Naive thymus-derived CD4-positive, alpha-beta T cell (primary cell): ENCODE data around the gene PILRA. TPM values are rescaled to one million over a fixed set of nuclear protein-coding genes. Genes with fewer than 3 reads are reported as not detected.
A peak's percentile ranks its signal among the peaks of the same experiment; 100 is the strongest.
"Not testable (repeated sequence)": the region's sequence is repeated elsewhere in the genome, so short reads cannot be mapped to it uniquely, and the experiment has no call there.

Source experiments
- ATAC-seq: fragments of 150-1000 bp; cut with Tn5 transposase; 2 replicates; pipeline ENCODE4 v1.10.0; 2021; ENCODE audit warnings: mild to moderate bottlenecking, moderate library complexity
- CTCF ChIA-PET: fragments of 350-600 bp; sonication (Branson Sonifier 250); formaldehyde crosslinking; loops from one replicate; lab custom pipeline; 2021; ENCODE audit warnings: antibody characterized with exemption; lab: Charles Lee
- POLR2A ChIA-PET: fragments of 350-600 bp; sonication (Branson Sonifier 250); formaldehyde crosslinking; loops from one replicate; lab custom pipeline; 2021; ENCODE audit warnings: antibody characterized with exemption, inconsistent platforms; lab: Charles Lee
- DNase-seq, 9 donors: peaks; one replicate each; pipeline versions ENCODE4 v3.0.0 to v3.0.0-alpha.2; 2020 to 2022; ENCODE audit warnings: mixed read lengths in 1 of 9
- H3K27ac ChIP-seq: one replicate; pipeline ENCODE4 v1.7.0; 2013; ENCODE audit warnings: mild to moderate bottlenecking, low read depth, low read length, moderate library complexity
- H3K27me3 ChIP-seq, 2 donors: one replicate each; pipeline ENCODE4 v1.7.0; 2013; ENCODE audit warnings: low read length in 2 of 2, mild to moderate bottlenecking in 2 of 2, moderate library complexity in 2 of 2; ENCODE audit not compliant: control insufficient read depth in 2 of 2, insufficient read depth in 2 of 2
- H3K36me3 ChIP-seq, 3 experiments: 1 replicate in 2 of 3; 2 replicates in 1 of 3; pipeline ENCODE4 v1.7.0; 2013; ENCODE audit warnings: low read length in 3 of 3, mild to moderate bottlenecking in 3 of 3, moderate library complexity in 1 of 3; ENCODE audit not compliant: insufficient read depth in 3 of 3, control insufficient read depth in 2 of 3
- H3K4me1 ChIP-seq, 2 donors: one replicate each; pipeline ENCODE4 v1.7.0; 2013; ENCODE audit warnings: low read length in 2 of 2, mild to moderate bottlenecking in 2 of 2, moderate library complexity in 1 of 2; ENCODE audit not compliant: control insufficient read depth in 2 of 2, insufficient read depth in 2 of 2
- H3K4me3 ChIP-seq: 2 replicates; pipeline ENCODE4 v1.7.0; 2013; ENCODE audit warnings: mild to moderate bottlenecking, low read length
- H3K9me3 ChIP-seq, 3 experiments: 1 replicate in 2 of 3; 2 replicates in 1 of 3; pipeline ENCODE4 v1.7.0; 2013; ENCODE audit warnings: low read length in 3 of 3; ENCODE audit not compliant: control insufficient read depth in 2 of 3
- H3K27ac Mint-ChIP-seq, 9 donors: one replicate each; pipeline ENCODE4 v1.8.0; 2020 to 2022; ENCODE audit warnings: mixed read lengths in 9 of 9, mild to moderate bottlenecking in 8 of 9, moderate library complexity in 5 of 9, inconsistent platforms in 2 of 9
- H3K27me3 Mint-ChIP-seq, 5 donors: one replicate each; pipeline ENCODE4 v1.8.0; 2021 to 2022; ENCODE audit warnings: mixed read lengths in 5 of 5, mild to moderate bottlenecking in 1 of 5
- H3K36me3 Mint-ChIP-seq, 5 donors: one replicate each; pipeline ENCODE4 v1.8.0; 2020 to 2022; ENCODE audit warnings: mixed read lengths in 5 of 5, mild to moderate bottlenecking in 3 of 5, inconsistent platforms in 1 of 5
- H3K4me1 Mint-ChIP-seq, 7 donors: one replicate each; pipeline ENCODE4 v1.8.0; 2020 to 2022; ENCODE audit warnings: mixed read lengths in 7 of 7, mild to moderate bottlenecking in 3 of 7, inconsistent platforms in 1 of 7
- H3K4me3 Mint-ChIP-seq, 10 donors: one replicate each; pipeline ENCODE4 v1.8.0; 2020 to 2022; ENCODE audit warnings: mild to moderate bottlenecking in 10 of 10, mixed read lengths in 10 of 10, moderate library complexity in 6 of 10, inconsistent platforms in 2 of 10
- H3K9me3 Mint-ChIP-seq, 11 donors: one replicate each; pipeline ENCODE4 v1.8.0; 2020 to 2022; ENCODE audit warnings: mixed read lengths in 11 of 11, mild to moderate bottlenecking in 4 of 11, inconsistent platforms in 1 of 11, moderate library complexity in 1 of 11
- intact Hi-C, 2 donors: fragments of 100-400 bp; cut with micrococcal nuclease; formaldehyde crosslinking; loops; one replicate each; pipeline ENCODE4 v1.15.1; 2023
- polyA plus RNA-seq, 2 donors: library from polyadenylated mRNA; unstranded; fragments of 300-500 nt; fragmentation: Illumina TruSeq; gene quantifications; one replicate each; pipeline ENCODE4 v1.2.3, GENCODE V29; 2021
- total RNA-seq, 6 experiments: library from RNA in 5 of 6; stranded (reverse) in 5 of 6; gene quantifications; 1 replicate in 5 of 6; 2 replicates in 1 of 6; pipeline ENCODE4 v1.2.3 and lab custom pipeline; 2021 to 2026

The PILRA gene
- total and polyA plus RNA-seq, 7 experiments from 2014 or later: 0.40 to 118 (median 13.4) TPM

DNA sequence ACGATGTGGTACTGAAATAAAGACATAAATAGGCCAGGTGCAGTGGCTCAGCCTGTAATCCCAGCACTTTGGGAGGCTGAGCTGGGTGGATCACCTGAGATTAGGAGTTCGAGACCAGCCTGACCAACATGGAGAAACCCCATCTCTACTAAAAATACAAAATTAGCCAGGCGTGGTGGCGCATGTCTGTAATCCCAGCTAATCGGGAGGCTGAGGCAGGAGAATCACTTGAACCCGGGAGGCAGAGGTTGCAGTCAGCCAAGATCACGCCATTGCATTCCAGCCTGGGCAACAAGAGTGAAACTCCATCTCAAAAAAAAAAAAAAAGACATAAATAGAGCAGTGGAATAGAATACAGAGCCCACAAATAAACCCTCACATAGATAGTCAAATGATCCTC is 9.5 kb upstream of the PILRA start:
- H3K36me3 Mint-ChIP-seq: peaks cover 20 to 53% (median 35%) of the 10 kb centered on the region in 5 donors
- H3K4me3 ChIP-seq, DNase-seq, H3K27me3 ChIP-seq, H3K9me3 ChIP-seq, H3K4me1 ChIP-seq, CTCF ChIA-PET, ATAC-seq, POLR2A ChIA-PET, H3K9me3 Mint-ChIP-seq, H3K4me3 Mint-ChIP-seq, H3K27ac ChIP-seq, H3K27me3 Mint-ChIP-seq: not testable (repeated sequence)
- peaks cover 10 to 31% (median 19%) of the 10 kb centered on the region in 7 donors for H3K4me1 Mint-ChIP-seq
- peak overlapping the region in 3 of 9 donors; percentile 21 to 62 (median 29) for H3K27ac Mint-ChIP-seq
- intact Hi-C loops: loop anchor here in 1 of 2 donors (5.0 kb wide), 1 partner anchor 34 kb away; no protein-coding TSS in a partner anchor
- peaks cover 6 to 44% (median 11%) of the 10 kb centered on the region in 3 experiments for H3K36me3 ChIP-seq

DNA sequence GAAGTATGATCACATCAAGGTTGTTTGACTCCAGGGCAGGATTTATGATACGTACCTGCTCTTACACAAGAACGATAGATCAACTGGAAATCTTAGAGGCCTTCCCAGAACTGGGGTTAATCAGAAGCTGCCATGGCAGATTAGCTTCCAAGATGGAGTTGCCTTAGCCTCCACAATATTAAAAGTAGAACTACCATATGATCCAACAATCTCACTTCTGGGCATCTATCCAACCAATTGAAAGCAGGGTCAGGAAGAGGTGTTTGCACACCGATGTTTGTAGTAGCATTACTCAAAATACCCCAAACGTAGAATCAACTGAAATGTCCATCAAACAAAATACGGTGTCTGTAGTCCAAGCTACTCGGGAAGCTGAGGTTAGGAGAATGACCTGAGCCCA is 8.8 kb upstream of the PILRA start:
- H3K27ac ChIP-seq: no peak overlapping the region
- H3K27me3 Mint-ChIP-seq: no peaks in the 10 kb centered on the region
- POLR2A ChIA-PET: no interaction called here
- H3K4me3 Mint-ChIP-seq: no peak overlapping the region
- intact Hi-C loops: loop anchor here in 1 of 2 donors (5.0 kb wide), 1 partner anchor 33 kb away; no protein-coding TSS in a partner anchor
- DNase-seq: no peak
- no peak overlapping the region for H3K4me3 ChIP-seq
- peaks cover 0 to 2% (median 0%) of the 10 kb centered on the region in 11 donors for H3K9me3 Mint-ChIP-seq
- H3K4me1 ChIP-seq: peaks cover 0 to 8% of the 10 kb centered on the region in 2 donors
- peaks cover 10 to 36% (median 21%) of the 10 kb centered on the region in 7 donors for H3K4me1 Mint-ChIP-seq
- peak overlapping the region in 5 of 9 donors; percentile 10 to 62 (median 29) for H3K27ac Mint-ChIP-seq
- H3K27me3 ChIP-seq: no peaks in the 10 kb centered on the region
- CTCF ChIA-PET: no interaction called here
- H3K36me3 Mint-ChIP-seq: peaks cover 20 to 47% (median 35%) of the 10 kb centered on the region in 5 donors
- no peak for ATAC-seq
- H3K9me3 ChIP-seq: no peaks in the 10 kb centered on the region
- H3K36me3 ChIP-seq: peaks cover 0 to 44% (median 5%) of the 10 kb centered on the region in 3 experiments

DNA sequence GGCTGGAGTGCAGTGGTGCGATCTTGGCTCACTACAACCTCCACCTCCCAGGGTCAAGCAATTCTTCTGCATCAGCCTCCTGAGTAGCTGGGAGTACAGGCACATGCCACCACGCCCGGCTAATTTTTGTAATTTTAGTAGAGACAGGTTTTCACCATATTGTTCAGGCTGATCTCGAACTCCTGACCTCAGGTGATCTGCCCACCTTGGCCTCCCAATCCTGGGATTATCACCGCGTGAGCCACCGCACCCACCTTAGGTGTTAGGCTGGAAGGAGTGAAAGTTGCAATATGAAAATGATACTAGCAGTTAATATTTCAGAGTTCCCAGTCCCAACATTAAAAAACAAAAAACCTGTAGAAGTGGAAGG is 7.3 kb upstream of the PILRA start:
- CTCF ChIA-PET, DNase-seq, H3K4me1 ChIP-seq, H3K27me3 ChIP-seq, H3K27me3 Mint-ChIP-seq, POLR2A ChIA-PET, H3K9me3 ChIP-seq, ATAC-seq, H3K27ac ChIP-seq, H3K4me3 ChIP-seq, H3K9me3 Mint-ChIP-seq: not testable (repeated sequence)
- Mint-ChIP-seq H3K27ac (peak overlapping the region; percentile 46 to 83 (median 72)), H3K4me3 (peak overlapping the region in 2 of 10 donors; percentile 41 to 47), H3K36me3 (peaks cover 13 to 37% (median 26%) of the 10 kb centered on the region in 5 donors), H3K4me1 (peaks cover 10 to 36% (median 23%) of the 10 kb centered on the region in 7 donors)
- peaks cover 0 to 32% (median 0%) of the 10 kb centered on the region in 3 experiments for H3K36me3 ChIP-seq
- intact Hi-C loops: loop anchor here in 1 of 2 donors (5.0 kb wide), 1 partner anchor 41 kb away; no protein-coding TSS in a partner anchor

DNA sequence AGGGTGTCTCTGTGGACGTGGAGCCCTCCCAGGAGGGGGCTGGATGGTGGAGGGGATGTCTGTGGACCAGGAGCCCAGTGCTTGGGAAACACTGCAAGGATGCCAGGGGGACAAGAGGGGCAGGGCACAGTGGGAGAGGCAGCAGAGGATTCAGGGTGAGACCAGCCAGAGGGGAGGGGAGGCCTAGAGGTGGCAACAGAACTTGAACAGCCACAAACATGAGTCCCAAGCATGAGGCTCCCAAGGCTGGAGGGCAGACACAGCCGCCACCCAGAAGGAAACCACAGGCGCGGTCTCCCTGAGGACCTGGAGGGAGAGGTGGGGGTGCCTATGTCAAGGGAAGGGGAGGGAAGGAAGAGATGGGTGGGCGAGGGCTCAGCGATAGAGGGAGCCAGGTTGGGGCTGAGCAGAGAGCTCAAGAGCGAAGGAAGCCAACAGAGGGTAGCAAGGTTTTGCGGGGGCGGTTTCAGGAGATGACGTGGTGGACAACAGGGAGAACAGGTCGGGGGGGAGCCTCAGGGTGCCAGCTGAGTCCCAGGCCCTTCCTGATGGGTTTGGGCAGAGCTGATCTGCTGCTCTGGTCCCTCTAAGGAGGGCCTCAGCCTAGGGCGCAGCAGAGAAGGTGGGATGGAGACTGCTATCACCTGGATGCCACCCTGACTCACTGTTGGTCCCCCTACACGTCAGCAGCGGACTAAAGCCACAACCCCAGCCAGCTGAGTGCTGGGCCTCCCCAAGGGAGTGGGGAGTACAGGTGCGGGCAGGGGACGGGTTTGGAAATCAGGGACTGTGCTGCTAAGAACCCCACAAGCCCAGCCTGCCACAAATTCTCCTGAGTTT is 6.7 kb upstream of the PILRA start:
- H3K27ac Mint-ChIP-seq: peak overlapping the region; percentile 46 to 83 (median 72)
- peaks cover 0 to 8% of the 10 kb centered on the region in 2 donors for H3K4me1 ChIP-seq
- ChIA-PET POLR2A (no interaction called here), CTCF (no interaction called here)
- no peaks in the 10 kb centered on the region for H3K9me3 ChIP-seq
- intact Hi-C loops: loop anchor here in 1 of 2 donors (5.0 kb wide), 1 partner anchor 41 kb away; no protein-coding TSS in a partner anchor
- ATAC-seq (no peak), DNase-seq (no peak)
- peaks cover 13 to 37% (median 26%) of the 10 kb centered on the region in 5 donors for H3K36me3 Mint-ChIP-seq
- peaks cover 0 to 2% (median 0%) of the 10 kb centered on the region in 11 donors for H3K9me3 Mint-ChIP-seq
- H3K27me3 ChIP-seq: no peaks in the 10 kb centered on the region
- H3K4me3 ChIP-seq: no peak overlapping the region
- peaks cover 0 to 25% (median 0%) of the 10 kb centered on the region in 3 experiments for H3K36me3 ChIP-seq
- peaks cover 10 to 36% (median 28%) of the 10 kb centered on the region in 7 donors for H3K4me1 Mint-ChIP-seq
- no peaks in the 10 kb centered on the region for H3K27me3 Mint-ChIP-seq
- H3K27ac ChIP-seq: no peak overlapping the region
- H3K4me3 Mint-ChIP-seq: peak overlapping the region in 2 of 10 donors; percentile 41 to 47

GRCh38 chr7:100367251-100367620 is 6.1 kb upstream of the PILRA start:
- H3K4me3 ChIP-seq: no peak overlapping the region

GRCh38 chr7:100367676-100368613 is 5.3 kb upstream of the PILRA start:
- Mint-ChIP-seq H3K27me3 (no peaks in the 10 kb centered on the region), H3K4me3 (peak overlapping the region in 1 of 10 donors; percentile 33), H3K4me1 (peaks cover 13 to 44% (median 31%) of the 10 kb centered on the region in 7 donors), H3K27ac (peak overlapping the region in 6 of 9 donors; percentile 21 to 82 (median 60)), H3K36me3 (peaks cover 12 to 28% (median 21%) of the 10 kb centered on the region in 5 donors), H3K9me3 (peaks cover 0 to 2% (median 0%) of the 10 kb centered on the region in 11 donors)
- ATAC-seq (no peak), DNase-seq (no peak)
- H3K36me3 ChIP-seq: peaks cover 0 to 13% (median 0%) of the 10 kb centered on the region in 3 experiments
- H3K9me3 ChIP-seq: no peaks in the 10 kb centered on the region
- no peak overlapping the region for H3K4me3 ChIP-seq
- no peaks in the 10 kb centered on the region for H3K27me3 ChIP-seq
- ChIA-PET CTCF (no interaction called here), POLR2A (interaction anchor here (0.6 to 0.7 kb wide), 2 partner anchors 68 to 100 kb away, joined by 3 read pairs; partner anchors contain the start of gene PPP1R35)
- peaks cover 0 to 8% of the 10 kb centered on the region in 2 donors for H3K4me1 ChIP-seq
- intact Hi-C loops: loop anchor here (2.0 to 5.0 kb wide), 2 partner anchors 39 kb away; no protein-coding TSS in a partner anchor
- H3K27ac ChIP-seq: no peak overlapping the region

More at GRCh38 chr7:100367251-100367620, 6.1 kb upstream of the PILRA start:
- Mint-ChIP-seq H3K27ac (peak overlapping the region in 5 of 9 donors; percentile 46 to 78 (median 59)), H3K4me3 (peak overlapping the region in 1 of 10 donors; percentile 33), H3K9me3 (peaks cover 0 to 2% (median 0%) of the 10 kb centered on the region in 11 donors), H3K36me3 (peaks cover 13 to 33% (median 24%) of the 10 kb centered on the region in 5 donors), H3K4me1 (peaks cover 10 to 41% (median 29%) of the 10 kb centered on the region in 7 donors), H3K27me3 (no peaks in the 10 kb centered on the region)
- Histone ChIP-seq H3K9me3 (no peaks in the 10 kb centered on the region), H3K36me3 (peaks cover 0 to 19% (median 0%) of the 10 kb centered on the region in 3 experiments), H3K4me1 (peaks cover 0 to 8% of the 10 kb centered on the region in 2 donors), H3K27ac (no peak overlapping the region), H3K27me3 (no peaks in the 10 kb centered on the region)
- ChIA-PET CTCF (no interaction called here), POLR2A (no interaction called here)
- intact Hi-C loops: loop anchor here in 1 of 2 donors (5.0 kb wide), 1 partner anchor 40 kb away; no protein-coding TSS in a partner anchor
- ATAC-seq: no peak
- no peak for DNase-seq
